Activated naive CD4-positive, alpha-beta T cell treated with anti-CD3 and anti-CD28 coated beads, Interleukin-2, amount 10 ng/mL, durations not matched to agents 7 days and 5 days (primary cell): ENCODE results near the gene AAK1.

Experiments used
- CTCF ChIA-PET: fragments of 350-600 bp; sonication (Branson Sonifier 250); formaldehyde crosslinking; loops from one replicate; lab custom pipeline; 2021; ENCODE audit warnings: antibody characterized with exemption; lab: Charles Lee
- DNase-seq: peaks from one replicate; pipeline ENCODE4 v3.0.0-alpha.2; 2020
- H3K27ac Mint-ChIP-seq: one replicate; pipeline ENCODE4 v1.8.0; 2021; ENCODE audit warnings: mild to moderate bottlenecking, moderate library complexity, mixed read lengths
- H3K27me3 Mint-ChIP-seq: one replicate; pipeline ENCODE4 v1.8.0; 2021; ENCODE audit warnings: mild to moderate bottlenecking, mixed read lengths
- H3K36me3 Mint-ChIP-seq: one replicate; pipeline ENCODE4 v1.8.0; 2021; ENCODE audit warnings: mixed read lengths
- H3K4me1 Mint-ChIP-seq: one replicate; pipeline ENCODE4 v1.8.0; 2021; ENCODE audit warnings: mixed read lengths
- H3K4me3 Mint-ChIP-seq: one replicate; pipeline ENCODE4 v1.8.0; 2021; ENCODE audit warnings: mild to moderate bottlenecking, moderate library complexity, mixed read lengths
- H3K9me3 Mint-ChIP-seq: one replicate; pipeline ENCODE4 v1.8.0; 2021; ENCODE audit warnings: mixed read lengths

Gene AAK1

GRCh38 chr2:69482471-69482870, 161.1 kb downstream of the AAK1 start:
- no peaks in the 10 kb centered on the region for H3K27me3 Mint-ChIP-seq
- DNase-seq: no peak
- no peak overlapping the region for H3K4me3 Mint-ChIP-seq
- H3K27ac Mint-ChIP-seq: no peak overlapping the region
- no peaks in the 10 kb centered on the region for H3K9me3 Mint-ChIP-seq
- peaks cover 60% of the 10 kb centered on the region for H3K36me3 Mint-ChIP-seq
- H3K4me1 Mint-ChIP-seq: peaks cover 12% of the 10 kb centered on the region
- CTCF ChIA-PET: no interaction called here

GRCh38 chr2:69481421-69481820, 162.1 kb downstream of the AAK1 start:
- Mint-ChIP-seq H3K36me3 (peaks cover 62% of the 10 kb centered on the region), H3K4me3 (no peak overlapping the region), H3K9me3 (no peaks in the 10 kb centered on the region), H3K4me1 (peaks cover 22% of the 10 kb centered on the region), H3K27me3 (no peaks in the 10 kb centered on the region), H3K27ac (no peak overlapping the region)
- CTCF ChIA-PET: no interaction called here
- no peak for DNase-seq

- Mint-ChIP-seq H3K27me3 (no peaks in the 10 kb centered on the region), H3K4me1 (peaks cover 32% of the 10 kb centered on the region), H3K4me3 (no peak overlapping the region), H3K27ac (peak overlapping the region; percentile 60), H3K36me3 (peaks cover 58% of the 10 kb centered on the region), H3K9me3 (no peaks in the 10 kb centered on the region)
- CTCF ChIA-PET: no interaction called here
- DNase-seq: no peak
Measured at GRCh38 chr2:69477627-69478026, 165.9 kb downstream of the AAK1 start.

GRCh38 chr2:69474688-69475087, 168.9 kb downstream of the AAK1 start:
- Mint-ChIP-seq H3K9me3 (no peaks in the 10 kb centered on the region), H3K27me3 (no peaks in the 10 kb centered on the region), H3K4me3 (no peak overlapping the region), H3K36me3 (peaks cover 49% of the 10 kb centered on the region), H3K4me1 (peaks cover 32% of the 10 kb centered on the region), H3K27ac (no peak overlapping the region)
- no peak for DNase-seq
- CTCF ChIA-PET: no interaction called here

- no peak for DNase-seq
- Mint-ChIP-seq H3K27ac (no peak overlapping the region), H3K4me3 (no peak overlapping the region), H3K27me3 (no peaks in the 10 kb centered on the region), H3K36me3 (peaks cover 33% of the 10 kb centered on the region), H3K4me1 (peaks cover 19% of the 10 kb centered on the region), H3K9me3 (no peaks in the 10 kb centered on the region)
- CTCF ChIA-PET: interaction anchor here (1.1 kb wide), 1 partner anchor 94 kb away, joined by 3 read pairs; no protein-coding TSS in a partner anchor
Measured at GRCh38 chr2:69471793-69472192, 171.7 kb downstream of the AAK1 start.

GRCh38 chr2:69470911-69471310, 172.6 kb downstream of the AAK1 start:
- H3K27me3 Mint-ChIP-seq: no peaks in the 10 kb centered on the region
- H3K36me3 Mint-ChIP-seq: peaks cover 34% of the 10 kb centered on the region
- H3K9me3 Mint-ChIP-seq: no peaks in the 10 kb centered on the region
- CTCF ChIA-PET: no interaction called here
- H3K4me3 Mint-ChIP-seq: no peak overlapping the region
- no peak overlapping the region for H3K27ac Mint-ChIP-seq
- peaks cover 11% of the 10 kb centered on the region for H3K4me1 Mint-ChIP-seq
- no peak for DNase-seq

- H3K4me1 Mint-ChIP-seq: no peaks in the 10 kb centered on the region
- peaks cover 36% of the 10 kb centered on the region for H3K36me3 Mint-ChIP-seq
- H3K27me3 Mint-ChIP-seq: no peaks in the 10 kb centered on the region
- no peak overlapping the region for H3K4me3 Mint-ChIP-seq
- no peak overlapping the region for H3K27ac Mint-ChIP-seq
- no peak for DNase-seq
- no peaks in the 10 kb centered on the region for H3K9me3 Mint-ChIP-seq
- CTCF ChIA-PET: no interaction called here
Measured at GRCh38 chr2:69469784-69470183, 173.8 kb downstream of the AAK1 start.

- no peak overlapping the region for H3K27ac Mint-ChIP-seq
Measured at GRCh38 chr2:69469375-69469774, 174.2 kb downstream of the AAK1 start.

GRCh38 chr2:69466728-69467127, 176.8 kb downstream of the AAK1 start:
- H3K36me3 Mint-ChIP-seq: peaks cover 48% of the 10 kb centered on the region
- DNase-seq: no peak
- no peak overlapping the region for H3K4me3 Mint-ChIP-seq
- no peaks in the 10 kb centered on the region for H3K9me3 Mint-ChIP-seq
- H3K27ac Mint-ChIP-seq: no peak overlapping the region
- CTCF ChIA-PET: no interaction called here
- H3K27me3 Mint-ChIP-seq: no peaks in the 10 kb centered on the region
- no peaks in the 10 kb centered on the region for H3K4me1 Mint-ChIP-seq

More at GRCh38 chr2:69469375-69469774, 174.2 kb downstream of the AAK1 start:
- Mint-ChIP-seq H3K36me3 (peaks cover 39% of the 10 kb centered on the region), H3K4me1 (no peaks in the 10 kb centered on the region), H3K4me3 (no peak overlapping the region), H3K27me3 (no peaks in the 10 kb centered on the region), H3K9me3 (no peaks in the 10 kb centered on the region)
- no peak for DNase-seq
- CTCF ChIA-PET: no interaction called here

GRCh38 chr2:69465513-69466456, 177.8 kb downstream of the AAK1 start:
- Mint-ChIP-seq H3K27me3 (no peaks in the 10 kb centered on the region), H3K4me3 (no peak overlapping the region), H3K36me3 (peaks cover 48% of the 10 kb centered on the region), H3K27ac (no peak overlapping the region), H3K9me3 (no peaks in the 10 kb centered on the region), H3K4me1 (no peaks in the 10 kb centered on the region)
- no peak for DNase-seq
- CTCF ChIA-PET: no interaction called here

- Mint-ChIP-seq H3K27ac (no peak overlapping the region), H3K36me3 (peaks cover 45% of the 10 kb centered on the region), H3K9me3 (no peaks in the 10 kb centered on the region), H3K27me3 (no peaks in the 10 kb centered on the region), H3K4me3 (no peak overlapping the region), H3K4me1 (no peaks in the 10 kb centered on the region)
- CTCF ChIA-PET: no interaction called here
- DNase-seq: no peak
Measured at GRCh38 chr2:69464575-69464974, 179.0 kb downstream of the AAK1 start.

- DNase-seq: no peak
- Mint-ChIP-seq H3K27ac (no peak overlapping the region), H3K9me3 (no peaks in the 10 kb centered on the region), H3K27me3 (no peaks in the 10 kb centered on the region), H3K4me1 (no peaks in the 10 kb centered on the region), H3K36me3 (peaks cover 48% of the 10 kb centered on the region), H3K4me3 (no peak overlapping the region)
- CTCF ChIA-PET: interaction anchor here (1.5 kb wide), 1 partner anchor 27 kb away, joined by 3 read pairs; no protein-coding TSS in a partner anchor
Measured at GRCh38 chr2:69462780-69463179, 180.8 kb downstream of the AAK1 start.

GRCh38 chr2:69461404-69461803, 182.1 kb downstream of the AAK1 start:
- Mint-ChIP-seq H3K4me1 (no peaks in the 10 kb centered on the region), H3K9me3 (no peaks in the 10 kb centered on the region), H3K27me3 (no peaks in the 10 kb centered on the region), H3K27ac (no peak overlapping the region), H3K4me3 (no peak overlapping the region), H3K36me3 (peaks cover 39% of the 10 kb centered on the region)
- DNase-seq: no peak
- CTCF ChIA-PET: no interaction called here

GRCh38 chr2:69459936-69460335, 183.6 kb downstream of the AAK1 start:
- Mint-ChIP-seq H3K27ac (no peak overlapping the region), H3K27me3 (no peaks in the 10 kb centered on the region), H3K9me3 (no peaks in the 10 kb centered on the region), H3K4me1 (peaks cover 2% of the 10 kb centered on the region), H3K4me3 (no peak overlapping the region), H3K36me3 (peaks cover 25% of the 10 kb centered on the region)
- DNase-seq: no peak
- CTCF ChIA-PET: interaction anchor here (1.3 kb wide), 1 partner anchor 85 kb away, joined by 3 read pairs; no protein-coding TSS in a partner anchor

GRCh38 chr2:69456950-69457445, 186.5 kb downstream of the AAK1 start:
- Mint-ChIP-seq H3K4me1 (peaks cover 6% of the 10 kb centered on the region), H3K27me3 (no peaks in the 10 kb centered on the region), H3K36me3 (peaks cover 12% of the 10 kb centered on the region), H3K9me3 (no peaks in the 10 kb centered on the region), H3K27ac (no peak overlapping the region), H3K4me3 (no peak overlapping the region)
- CTCF ChIA-PET: no interaction called here
- DNase-seq: no peak
